Stimulated activated CD4-positive, alpha-beta T cell treated with anti-CD3 and anti-CD28 coated beads, Interleukin-12 subunit alpha, Interleukin-12 subunit beta, amount 100 ng/mL, for 4 hours (primary cell): ENCODE data around the gene PAFAH1B1.
A peak's percentile ranks its signal among the peaks of the same experiment; 100 is the strongest.

ENCODE experiments used
- DNase-seq: peaks from one replicate; pipeline ENCODE4 v3.0.0-alpha.2; 2020

The PAFAH1B1 gene

DNA sequence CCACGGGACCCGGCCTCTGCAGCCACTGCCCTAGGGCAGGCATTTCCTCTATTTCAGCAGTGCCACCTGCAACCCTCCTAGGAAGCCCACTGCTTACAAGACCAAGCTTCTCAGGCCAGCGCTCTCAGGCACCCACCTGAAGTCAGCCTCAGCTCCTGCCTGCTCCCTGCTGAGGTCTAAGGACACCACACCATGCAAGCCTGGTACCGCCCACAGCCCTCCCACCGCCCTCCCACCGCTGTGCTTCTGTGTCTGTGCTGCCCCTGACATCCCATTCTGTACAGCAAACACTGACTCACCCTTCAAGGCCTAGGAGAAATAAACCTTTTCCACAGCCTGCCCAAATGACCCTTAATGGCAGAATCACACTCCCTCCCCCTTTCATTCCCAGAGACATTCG is 111.8 kb downstream of the PAFAH1B1 start:
- no peak for DNase-seq

DNA sequence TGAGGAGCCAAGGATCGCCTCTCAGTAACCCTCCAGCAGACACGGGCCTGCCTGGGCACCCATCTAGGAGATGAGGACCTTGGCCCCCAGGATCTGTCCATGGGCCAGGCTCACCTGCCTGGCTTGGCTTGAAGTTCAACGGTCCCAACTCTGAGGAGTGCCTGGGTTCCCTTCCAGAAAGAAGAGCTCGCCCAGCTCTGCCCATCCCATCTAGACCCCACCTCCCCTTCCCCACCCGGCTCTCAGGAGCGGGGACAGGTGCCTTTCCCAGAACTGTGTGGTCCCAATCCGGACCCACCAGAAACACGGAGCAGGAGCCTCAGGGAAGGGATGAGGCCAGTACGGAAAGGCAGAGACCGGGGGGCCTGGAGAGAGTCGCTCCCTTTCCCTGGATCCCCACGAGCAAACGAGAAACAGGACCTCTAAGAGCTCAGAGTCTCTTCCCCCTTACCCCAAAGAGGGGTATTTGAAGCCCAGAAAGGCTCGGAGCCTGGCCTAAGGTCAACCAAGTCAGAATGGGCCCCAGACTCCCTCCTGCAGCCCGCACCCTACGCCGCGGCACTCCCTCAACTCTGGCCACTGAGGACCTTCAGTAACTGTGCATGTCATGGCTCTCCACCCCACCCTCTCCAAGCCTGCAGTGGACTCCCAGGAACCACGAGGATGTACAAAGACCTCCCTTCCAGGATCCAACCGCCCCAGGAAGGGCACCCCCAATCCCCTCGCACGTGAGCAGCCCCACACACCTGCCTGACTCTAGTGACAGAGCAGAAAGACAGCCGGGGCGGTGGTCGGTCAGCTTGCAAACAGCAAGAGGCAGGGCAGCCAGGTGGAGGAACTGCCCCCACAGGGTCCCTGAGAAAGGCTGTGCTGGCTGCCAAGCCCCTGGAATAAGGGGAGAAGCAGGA is 112.7 kb downstream of the PAFAH1B1 start:
- DNase-seq: no peak

DNA sequence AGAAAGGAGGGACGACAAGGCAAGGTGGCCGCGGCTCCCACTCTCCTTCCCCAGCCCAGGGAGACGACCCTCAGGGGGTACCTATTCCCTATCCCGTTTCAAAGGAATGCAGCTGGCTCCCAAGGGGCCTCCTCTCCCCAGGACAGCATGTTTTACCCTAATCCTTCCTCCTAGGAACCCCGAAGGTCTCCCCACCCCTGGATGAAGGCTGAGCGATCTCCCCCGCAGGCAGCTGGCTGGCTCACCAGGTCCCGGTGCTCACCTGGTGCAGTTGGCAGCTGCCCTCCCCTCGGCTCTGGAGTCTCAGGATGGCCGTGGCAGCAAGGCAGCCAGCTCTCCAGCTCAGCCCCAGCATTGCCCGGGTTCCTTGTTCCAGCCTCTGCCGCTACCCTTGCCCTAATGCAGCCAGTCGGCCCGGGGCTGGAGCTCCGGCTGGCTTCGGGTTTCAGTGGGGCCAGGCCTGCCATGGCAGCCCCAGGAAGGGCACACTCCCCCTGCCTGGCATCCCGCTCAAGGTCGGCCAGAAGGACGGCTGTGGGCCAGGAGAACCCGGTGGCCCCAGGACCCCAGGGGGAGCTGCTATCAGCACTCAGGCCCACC is 113.6 kb downstream of the PAFAH1B1 start:
- no peak for DNase-seq

DNA sequence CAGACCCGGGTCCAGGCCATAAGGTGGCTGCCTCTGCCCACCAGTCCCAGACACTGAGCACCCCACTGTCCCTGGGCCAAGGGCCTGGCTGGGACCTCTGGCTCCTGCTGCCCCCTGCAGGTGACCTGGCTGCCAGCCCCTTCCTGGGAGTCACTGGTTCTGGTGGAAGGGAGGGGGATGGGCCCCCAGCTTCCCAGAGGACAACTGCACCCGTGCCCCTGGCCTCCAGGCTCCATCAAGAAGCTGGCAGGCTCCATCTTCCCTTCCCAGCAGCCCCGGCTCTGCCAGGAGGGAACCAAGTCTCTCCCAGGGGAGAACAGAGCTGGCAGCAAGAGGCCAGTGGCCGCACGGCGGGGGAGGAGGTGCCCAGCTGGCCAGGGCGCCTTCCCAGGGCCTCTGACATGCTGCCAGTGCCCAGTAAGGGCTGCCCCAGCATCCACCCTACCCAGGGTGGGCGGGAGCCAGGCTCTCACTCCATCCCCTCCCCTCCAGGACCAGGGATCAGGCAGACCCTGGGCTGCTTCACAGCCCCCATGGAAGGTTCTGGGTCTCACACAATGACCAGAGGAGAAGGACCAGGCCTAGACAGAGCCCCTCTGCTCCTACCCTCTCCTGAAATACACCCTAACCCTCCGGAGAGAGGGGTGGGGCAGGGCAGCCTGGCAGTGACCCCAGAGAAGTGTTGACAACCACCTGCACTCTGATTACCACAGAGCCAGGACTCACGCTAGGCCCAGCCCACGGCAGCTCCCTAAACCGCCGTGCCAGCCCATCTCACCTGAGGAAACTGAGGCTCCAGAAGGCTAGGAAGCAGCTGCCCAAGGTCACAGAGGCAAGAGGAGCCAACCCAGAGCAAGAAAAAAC is 114.5 kb downstream of the PAFAH1B1 start:
- DNase-seq: no peak

DNA sequence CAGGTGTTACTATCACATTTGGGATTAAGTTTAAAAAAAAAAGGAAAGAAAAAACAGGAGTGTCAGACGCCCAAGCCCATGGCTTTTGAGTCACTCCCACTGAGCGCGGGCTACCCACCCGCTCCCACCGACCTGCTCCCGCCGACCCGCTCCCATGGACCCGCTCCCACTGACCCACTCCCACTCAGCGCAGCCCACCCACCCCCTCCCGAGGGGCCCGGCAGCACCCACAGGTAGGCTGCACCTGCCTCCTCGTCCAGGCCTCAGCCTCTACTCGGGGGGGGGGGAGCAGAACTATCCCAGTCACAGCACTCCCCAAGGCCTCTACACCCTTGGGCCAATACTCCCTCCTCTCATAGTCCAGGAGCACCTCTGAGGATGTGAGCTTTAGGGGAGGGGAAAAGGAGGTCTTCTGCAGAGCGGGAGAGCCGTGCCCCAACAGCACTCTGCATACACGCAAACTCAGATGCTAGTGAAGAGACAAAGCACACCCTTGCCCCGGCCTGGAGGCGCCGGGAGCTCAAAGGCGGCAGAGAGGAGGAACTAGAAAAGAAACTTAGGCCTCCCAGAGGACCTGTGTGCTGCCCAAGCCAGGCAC is 115.2 kb downstream of the PAFAH1B1 start:
- no peak for DNase-seq

DNA sequence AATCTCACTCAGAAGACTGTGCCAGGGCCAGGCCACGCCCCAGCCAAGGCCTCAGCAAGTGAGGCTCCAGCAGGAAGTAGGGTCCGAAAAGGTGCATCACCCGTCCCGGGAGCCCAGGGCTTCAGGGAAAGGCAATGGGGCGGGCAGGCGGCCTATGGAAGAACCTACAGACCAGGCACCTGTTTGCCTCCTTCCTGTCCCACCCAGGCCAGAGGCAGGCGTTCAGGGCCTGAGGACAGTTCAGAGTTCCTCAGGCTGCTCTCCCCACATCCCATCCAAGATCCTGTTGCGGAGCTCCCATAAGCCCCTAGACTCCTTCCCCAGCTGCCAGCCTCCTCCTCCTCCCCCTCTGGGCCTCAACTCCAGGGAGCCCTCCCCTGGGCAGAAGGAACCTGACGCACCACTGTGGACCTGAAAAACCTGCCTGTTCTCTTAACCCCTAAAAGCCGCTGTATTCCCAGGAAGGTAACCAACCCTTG is 115.8 kb downstream of the PAFAH1B1 start:
- DNase-seq: no peak

DNA sequence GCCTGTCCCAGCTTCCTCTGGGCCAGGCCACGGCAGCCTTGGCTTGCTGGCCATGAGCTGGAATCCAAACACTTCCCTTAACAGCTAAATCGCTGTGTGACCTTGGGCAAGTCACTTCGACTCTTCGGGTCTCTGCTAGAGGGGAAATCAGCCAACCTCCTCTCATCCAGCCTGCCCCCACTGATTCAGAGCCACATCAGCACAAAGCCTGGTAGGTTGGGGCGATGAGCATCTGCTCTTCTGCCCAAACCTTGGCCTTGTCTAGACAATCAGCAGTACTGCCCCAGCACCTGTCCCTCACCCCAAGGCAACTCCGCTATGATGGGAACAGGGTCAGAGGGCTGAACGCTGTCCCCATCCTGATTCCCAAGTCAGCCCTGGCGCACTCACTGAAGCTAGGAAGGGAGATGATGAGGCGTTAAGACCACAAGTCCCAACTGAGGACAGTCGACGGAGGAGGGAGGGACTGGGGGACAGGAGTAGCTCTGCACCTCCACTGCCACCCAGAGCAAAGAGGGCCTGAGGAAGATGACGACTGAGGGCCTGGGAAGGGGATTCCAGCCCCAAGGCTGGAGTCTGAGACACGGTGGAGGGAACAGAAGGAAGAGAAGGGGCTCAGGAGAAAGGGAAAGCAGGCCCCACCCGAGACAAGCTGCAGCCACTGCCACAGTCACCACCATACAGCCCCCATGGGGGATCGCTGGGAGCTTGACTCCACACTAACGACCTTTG is 116.8 kb downstream of the PAFAH1B1 start:
- DNase-seq: no peak

DNA sequence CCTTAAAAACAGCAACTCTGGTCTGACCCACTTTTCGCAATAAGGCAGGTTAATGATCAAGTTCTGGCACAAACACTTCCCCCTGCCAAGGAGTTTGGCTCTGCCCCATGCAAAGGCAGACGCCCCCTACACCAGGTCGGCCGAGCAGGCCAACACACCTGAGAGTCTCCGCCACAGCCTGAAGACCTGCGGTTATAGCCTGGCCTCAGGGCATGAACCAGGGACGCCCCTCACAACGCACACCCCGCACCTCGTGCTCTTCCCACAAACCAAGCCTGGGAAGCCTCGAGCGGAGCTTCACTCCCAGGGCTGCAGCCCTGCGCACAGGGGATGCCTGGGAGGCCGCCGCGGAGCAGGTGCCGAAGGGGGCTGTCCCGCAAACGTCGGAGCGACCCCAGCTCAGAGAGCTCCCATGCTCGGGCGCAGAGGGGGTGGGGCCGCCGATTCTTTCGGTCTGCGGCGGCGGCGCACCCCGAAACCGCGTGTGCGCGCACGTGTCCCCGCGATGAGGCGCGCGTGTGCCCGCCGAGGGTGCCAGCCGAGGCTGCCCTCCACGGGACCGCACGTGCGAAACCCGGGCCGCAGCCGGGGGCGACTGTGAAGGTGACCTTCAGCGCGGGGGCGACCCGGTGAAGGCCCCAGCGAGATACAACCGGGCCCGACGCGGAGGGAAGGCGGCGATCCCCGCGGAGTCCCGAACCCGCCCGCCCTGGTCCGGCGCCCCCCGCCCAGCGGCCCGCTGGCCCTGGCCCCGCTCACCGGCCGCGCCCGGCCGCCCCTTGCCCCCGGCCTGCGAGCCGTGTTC is 117.6 kb downstream of the PAFAH1B1 start:
- peak; percentile 43 for DNase-seq

DNA sequence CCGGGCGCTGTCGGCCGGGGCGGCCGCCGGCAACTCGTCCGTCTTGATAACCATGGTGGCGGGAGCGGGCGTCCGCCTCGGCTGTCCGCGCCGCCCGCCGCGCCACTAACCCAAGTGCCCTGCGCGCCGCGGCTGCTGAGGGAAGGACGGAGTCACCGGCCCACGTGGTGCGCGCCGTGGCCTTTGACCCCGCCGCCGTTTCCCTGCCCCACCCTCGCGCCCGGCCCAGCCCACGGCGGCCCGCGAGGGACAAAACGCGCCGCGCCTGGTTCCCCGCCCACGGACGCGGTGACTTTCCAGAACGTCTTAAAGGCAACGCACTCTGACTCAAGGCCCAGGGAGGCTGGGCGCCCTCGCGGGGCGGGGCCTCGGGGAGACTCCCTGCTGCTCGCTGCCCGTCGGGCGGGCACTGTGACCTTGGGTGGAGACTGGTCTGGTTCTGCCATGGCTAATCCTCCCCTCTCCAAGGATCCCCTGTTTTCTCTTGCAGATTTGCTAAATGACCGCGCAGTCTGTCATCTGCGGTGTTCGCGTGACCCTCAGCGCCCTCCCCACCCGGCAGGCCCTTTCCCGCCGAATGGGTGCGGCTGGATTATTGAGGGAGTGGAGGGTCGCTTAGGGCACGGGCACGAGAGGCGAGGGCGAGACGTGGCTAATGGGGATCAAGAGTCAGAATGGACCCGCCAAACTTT is 118.3 kb downstream of the PAFAH1B1 start, which contains the start of gene CLUH:
Gene CLUH, minus strand, starts transcription at position 157 of the 692 bp plus-strand sequence. Its CDS starts 103 bp downstream, at position 54.
- peak; percentile 98 for DNase-seq

DNA sequence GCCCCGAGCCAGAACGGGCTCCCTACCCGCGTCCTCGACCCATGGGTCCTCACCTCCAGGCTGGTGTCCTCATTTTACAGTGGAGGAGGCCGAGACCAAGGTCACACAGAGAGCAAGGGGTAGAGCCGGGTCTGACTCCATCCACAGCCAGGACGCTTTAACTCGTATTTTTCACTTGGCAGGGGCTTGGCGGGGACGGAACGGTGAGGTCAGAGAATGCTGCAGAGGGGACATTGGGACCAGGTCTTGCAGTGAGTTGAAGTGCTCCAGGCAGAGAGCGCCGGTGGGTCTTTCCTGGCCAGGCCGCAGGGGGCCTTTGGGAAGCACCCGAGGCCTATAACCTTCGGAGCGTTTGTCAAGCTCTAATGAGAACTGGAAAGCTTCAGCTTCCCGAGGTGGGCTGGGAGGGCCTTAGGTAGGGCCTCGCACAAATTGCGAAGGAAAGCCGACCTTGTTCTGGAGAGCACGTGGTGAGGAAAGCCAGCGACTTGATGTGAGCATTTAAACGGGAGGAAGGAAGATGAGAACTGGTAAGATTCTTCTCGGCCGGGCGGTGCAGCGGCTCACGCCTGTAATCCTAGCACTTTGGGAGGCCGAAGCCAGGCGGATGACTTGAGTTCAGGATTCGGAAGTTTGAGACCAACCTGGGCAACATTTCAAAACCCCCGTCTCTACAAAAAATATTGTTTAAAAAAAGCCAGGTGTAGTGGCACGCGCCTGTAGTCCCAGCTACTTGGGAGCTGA is 119.0 kb downstream of the PAFAH1B1 start:
- DNase-seq: no peak

DNA sequence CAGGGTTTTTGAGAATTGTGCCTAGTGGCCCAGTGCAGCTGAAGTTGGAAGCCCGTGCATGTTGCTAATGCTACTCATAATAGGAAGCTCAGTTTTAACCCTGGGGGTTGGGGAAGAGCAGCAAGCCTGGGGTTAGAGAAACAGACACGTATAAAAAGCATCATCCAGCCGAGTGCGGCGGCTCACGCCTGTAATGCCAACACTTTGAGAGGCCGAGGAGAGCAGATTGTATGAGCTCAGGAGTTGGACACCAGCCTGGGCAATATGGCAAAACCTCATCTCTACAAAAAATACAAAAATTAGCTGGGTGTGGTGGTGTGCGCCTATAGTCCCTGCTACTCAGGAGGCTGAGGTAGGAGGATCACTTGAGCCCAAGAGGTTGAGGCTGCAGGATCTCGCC is 120.4 kb downstream of the PAFAH1B1 start:
- DNase-seq: no peak

DNA sequence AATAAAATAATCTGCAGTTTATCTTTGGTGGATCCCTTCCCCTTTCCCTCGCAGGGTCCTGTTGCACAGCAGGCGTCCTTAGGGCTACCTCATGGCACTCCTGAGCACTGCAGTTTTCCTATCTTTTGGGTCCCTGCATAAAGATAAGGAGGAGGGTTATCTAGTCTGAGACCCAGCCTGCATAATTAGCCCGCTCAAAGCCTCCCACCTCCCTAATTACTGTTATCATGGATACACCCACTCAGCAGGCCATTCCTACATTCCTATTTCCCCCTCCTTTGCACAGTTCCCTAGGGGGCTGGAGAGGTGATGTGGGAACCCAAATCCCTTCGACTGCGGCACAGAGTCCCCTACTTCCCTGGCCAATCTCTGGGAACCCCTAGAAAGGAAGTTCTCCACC is 123.2 kb downstream of the PAFAH1B1 start:
- no peak for DNase-seq

DNA sequence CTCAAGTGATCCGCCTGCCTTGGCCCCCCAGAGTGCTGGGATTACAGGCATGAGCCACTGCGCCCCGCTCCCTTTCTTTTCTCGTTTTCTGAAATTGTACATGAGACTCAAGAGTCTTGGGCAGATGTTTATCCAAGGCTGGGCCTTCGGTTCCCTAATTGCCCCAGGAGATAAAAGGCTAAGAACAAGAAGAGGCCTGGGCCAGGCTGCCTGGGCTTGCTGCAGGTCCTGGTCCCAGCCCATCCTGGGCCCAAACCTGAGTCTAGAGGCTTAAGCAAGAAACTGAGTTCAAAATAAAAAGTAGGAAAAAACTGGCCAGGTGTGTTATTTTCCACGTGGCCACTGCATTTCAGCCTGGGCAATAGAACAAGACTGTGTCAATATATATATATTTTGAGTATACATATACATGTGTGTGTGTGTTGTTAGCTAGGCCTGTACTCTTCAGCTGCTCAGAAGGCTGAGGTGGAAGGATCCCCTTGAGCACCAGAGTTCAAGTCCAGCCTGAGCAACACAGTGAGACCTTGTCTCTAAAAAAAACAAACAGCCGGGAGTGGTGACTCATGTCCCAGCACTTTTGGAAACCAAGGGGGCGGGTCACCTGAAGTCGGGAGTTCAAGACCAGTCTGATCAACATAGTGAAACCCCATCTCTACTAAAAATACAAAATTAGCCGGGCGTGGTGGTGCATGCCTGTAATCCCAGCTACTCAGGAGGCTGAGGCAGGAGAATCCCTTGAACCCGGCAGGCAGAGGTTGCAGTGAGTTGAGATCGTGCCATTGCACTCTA is 124.9 kb downstream of the PAFAH1B1 start:
- DNase-seq: no peak

DNA sequence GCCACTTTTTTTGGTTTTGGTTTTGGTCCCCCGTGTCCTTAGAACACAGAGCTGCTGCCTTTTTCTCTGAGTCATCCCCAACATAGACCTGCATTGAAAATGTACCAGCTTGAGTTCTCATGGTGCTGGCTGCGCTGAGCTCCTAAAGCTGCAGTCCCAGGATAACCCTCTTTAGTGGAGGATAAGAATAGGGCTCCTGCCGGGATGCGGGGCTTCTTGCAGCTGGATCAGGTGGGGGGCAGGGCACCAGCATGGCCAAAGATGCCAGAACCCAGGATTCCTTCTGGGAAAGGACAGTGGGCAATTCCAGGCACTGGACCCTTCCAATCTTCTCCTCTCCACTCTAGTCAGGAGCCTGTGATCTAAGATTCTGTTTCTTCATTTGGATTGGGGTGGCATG is 126.4 kb downstream of the PAFAH1B1 start:
- DNase-seq: no peak

DNA sequence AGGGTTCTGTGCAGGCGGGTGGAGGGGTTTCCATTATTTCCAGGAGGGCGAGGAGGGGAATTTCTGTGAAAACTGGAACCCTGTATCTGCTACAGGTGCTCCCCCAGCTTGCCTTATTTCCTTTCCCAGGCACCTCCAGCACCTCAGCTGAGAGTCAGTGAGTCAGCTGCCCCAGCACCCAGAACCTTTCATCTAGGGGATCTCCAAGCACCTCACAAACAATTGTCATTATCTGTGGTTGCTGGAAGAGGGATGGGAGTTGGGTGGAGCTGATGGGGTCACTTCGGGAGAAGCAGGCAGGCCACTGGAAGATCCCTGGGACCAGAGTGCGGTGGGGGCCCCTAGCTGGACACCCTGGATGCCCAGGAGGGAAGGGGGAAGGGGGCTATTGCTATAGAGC is 128.1 kb downstream of the PAFAH1B1 start:
- no peak for DNase-seq

DNA sequence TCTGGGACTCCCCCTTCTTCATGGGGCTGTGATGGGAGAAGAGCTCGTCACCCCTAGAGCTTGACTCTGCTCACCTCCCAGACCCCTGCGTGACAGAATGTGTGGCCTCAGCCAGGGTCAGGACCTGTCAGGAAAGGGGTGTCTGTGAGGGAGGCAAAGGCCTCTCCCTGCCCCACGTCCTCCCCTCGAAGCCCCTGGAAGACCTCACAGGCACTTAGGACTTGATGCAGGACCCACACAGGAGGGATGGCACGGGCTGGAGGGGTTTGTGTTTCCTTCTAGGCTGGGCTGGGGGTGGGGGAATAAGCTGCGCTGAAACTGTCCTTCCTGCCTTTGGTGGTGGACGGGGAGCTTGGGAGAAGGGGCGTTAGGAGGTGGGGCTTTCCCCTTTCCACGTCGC is 129.2 kb downstream of the PAFAH1B1 start:
- DNase-seq: no peak

DNA sequence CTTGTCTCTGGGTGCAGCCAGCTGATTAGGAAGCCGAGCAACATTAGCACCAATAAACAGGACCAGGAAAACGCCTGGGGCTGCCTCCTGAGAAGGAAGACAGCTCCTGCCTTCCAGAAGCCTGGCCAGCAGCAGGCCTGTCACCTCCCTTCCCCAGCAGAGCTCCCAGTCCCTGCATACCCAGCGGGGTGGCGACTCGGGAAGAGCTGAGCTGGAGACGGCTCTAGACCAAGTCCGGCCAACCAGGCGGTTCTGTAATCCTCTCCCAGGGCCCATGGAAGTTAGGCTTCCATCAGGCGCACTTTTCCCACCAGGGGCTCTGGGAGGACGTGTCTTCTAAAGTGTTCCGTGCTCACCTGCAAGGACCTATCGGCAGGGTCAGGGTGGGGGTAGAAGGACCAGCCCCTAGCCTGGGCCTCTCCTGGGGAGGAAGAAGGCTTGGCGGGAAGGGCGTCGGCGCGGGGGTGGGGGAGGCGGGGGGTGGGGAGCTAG is 130.1 kb downstream of the PAFAH1B1 start:
- DNase-seq: no peak

DNA sequence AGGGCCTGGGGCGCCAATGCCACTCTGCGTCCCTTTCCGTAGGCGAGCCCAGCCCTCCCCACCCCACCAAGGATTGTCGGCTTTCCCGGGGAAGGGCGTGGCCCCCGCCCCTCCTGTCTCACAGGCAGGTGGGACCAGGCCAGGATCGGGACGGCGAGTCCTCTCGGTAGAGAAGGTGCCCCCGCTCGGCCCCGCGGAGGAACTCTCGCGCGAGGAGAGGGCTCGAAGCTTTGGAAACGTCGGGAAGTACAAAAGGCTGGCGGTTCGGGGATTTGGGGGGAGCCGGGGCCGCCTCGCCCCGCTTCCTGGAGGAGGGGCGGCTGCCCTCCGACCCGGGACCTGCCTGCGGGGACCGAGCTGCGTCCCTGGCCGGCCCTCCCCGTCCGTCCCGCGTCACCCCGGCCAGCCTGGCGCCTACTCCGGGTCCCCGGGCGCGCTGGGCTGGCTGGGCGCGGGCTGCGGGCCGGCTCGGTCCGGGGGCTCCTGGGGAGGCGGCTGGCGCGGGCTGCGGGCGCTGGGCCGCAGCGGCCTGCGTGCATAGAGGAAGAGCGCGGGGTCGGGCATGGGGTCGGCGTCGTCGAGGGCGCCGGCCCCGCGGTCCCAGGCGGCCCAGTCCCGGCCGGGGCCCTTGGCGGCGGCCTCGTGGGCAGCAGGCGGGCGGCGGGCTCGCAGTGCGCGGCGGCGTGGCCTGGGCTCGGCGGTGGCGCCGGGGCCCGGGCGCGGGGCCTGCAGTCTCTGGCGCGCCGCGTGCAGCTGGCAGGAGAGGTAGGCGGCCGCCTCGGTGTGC is 130.7 kb downstream of the PAFAH1B1 start:
- DNase-seq: no peak
